ENCODE results near the gene TBPL2.

Gene TBPL2

DNA sequence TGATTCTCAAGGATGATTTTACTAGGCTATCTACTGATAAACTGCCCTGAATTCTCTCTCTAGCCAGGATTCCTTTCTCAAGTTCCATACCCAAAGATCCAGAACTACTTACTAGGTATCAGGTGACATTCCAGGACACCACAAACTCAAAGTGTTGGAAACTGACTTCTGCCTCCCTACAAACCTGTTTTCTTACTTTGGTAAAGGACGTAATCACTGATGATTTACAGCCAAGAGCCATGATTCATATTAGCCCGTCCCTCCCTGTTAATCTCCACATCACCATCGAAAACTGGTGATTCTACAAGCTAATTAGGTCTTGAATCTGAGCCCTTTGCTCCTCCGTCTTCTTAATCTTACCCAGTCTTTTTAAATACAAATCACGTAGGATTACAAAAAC, 27.7 kb downstream of the TBPL2 start:
- TF ChIP-seq, protein P1, sequence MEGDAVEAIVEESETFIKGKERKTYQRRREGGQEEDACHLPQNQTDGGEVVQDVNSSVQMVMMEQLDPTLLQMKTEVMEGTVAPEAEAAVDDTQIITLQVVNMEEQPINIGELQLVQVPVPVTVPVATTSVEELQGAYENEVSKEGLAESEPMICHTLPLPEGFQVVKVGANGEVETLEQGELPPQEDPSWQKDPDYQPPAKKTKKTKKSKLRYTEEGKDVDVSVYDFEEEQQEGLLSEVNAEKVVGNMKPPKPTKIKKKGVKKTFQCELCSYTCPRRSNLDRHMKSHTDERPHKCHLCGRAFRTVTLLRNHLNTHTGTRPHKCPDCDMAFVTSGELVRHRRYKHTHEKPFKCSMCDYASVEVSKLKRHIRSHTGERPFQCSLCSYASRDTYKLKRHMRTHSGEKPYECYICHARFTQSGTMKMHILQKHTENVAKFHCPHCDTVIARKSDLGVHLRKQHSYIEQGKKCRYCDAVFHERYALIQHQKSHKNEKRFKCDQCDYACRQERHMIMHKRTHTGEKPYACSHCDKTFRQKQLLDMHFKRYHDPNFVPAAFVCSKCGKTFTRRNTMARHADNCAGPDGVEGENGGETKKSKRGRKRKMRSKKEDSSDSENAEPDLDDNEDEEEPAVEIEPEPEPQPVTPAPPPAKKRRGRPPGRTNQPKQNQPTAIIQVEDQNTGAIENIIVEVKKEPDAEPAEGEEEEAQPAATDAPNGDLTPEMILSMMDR (IDR thresholded peaks at IDR 0.05): no peak

DNA sequence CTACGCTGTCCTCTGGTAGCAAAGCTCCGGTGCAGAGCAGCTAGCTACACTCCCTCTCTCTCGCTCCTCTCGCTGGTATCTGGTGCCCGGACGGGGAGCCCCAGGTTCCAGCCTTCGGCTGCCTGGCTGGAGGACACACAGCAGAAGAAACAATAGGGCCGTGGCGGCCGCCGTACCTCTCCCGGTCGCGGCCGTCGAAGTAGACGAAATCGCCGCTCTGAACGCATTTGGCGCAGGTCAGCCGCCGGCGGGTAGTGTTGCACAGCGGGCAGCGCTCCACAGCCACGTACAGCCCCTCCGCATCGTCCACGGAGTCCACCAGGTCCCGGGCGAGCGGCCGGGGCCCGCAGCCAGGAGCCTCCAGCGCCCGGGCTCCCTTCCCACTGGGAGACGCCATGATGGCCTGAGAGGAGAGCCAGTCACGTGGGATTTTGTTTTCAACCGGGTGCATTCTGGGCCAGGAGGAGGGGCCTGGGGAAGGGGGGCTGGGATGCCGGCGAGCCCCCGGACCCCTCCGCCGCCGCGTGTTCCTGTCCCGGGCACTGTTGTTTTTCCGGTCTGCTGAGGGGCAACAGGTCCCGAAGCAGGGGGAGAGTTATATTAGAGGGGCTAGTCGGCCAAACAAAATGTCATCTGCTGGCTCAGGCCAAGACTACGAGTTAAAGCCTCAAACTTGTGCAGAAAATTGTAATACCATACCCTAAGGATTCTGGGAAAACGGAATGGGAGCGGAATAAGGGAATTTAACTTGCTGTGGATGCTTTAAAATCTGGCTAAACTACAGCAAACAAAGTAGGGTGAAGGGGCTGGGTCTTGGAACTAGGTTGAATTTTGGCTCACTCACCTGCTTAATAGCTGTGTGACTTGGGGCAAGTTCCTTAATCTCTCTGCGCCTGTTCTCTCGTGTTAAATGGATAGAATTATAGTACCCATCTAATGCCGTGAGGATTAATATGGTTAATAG, 28.7 kb downstream of the TBPL2 start, which contains the start of gene ATG14:
Gene ATG14, minus strand, starts transcription at position 405 of the 964 bp plus-strand sequence. Its CDS starts 8 bp downstream, at position 397.
- TF ChIP-seq, protein P1 (IDR thresholded peaks at IDR 0.05): no peak

DNA sequence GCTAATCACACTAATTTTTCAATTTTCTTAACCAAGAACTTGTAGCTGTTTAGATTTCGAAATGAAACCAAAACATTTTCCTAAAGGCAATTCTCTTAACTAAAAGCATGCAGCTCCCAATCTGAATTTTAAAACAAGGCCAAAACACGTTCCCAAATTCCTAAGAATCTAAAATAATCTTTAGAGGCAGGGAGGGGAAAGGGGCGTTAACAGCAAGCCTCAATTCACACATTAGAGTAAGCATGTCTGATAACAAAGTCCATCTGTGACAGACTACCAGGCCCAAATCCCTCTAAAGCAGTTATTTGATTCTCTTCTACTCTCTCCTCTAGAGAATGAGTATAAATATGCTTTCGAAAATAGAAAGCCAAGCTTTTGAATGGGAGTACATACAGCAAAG, 29.5 kb downstream of the TBPL2 start:
- TF ChIP-seq, protein P1 (IDR thresholded peaks at IDR 0.05): no peak

DNA sequence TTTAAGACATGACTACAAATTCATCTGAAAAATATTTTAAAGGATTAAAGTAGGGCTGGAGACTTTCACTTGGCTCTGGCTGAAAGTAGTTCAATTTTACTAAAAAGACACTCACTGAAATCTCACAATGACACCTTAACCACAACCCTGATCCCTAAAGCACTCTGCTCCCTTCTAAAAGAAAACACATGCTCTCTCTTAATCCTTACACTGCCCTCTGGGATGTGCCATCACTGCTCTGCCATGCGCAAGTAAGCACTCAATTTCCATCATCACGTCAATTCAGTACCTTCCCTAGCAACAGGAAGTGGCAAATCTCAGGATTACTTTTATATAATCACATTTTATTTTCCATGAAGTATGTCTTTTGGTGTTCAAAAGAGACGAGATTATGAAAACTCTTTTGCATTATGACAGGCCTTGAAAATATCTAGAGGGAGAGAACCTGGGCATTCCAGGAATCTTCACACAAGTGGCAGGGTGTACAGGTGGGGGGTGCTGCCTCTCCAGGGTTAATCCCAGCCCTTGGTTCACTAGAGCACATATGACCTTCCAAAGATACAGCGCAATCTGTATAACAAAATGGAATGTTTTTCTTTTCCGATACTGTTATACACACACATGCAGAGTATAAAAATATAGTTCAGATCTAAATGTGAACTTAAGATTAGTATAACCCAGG, 36.1 kb downstream of the TBPL2 start:
- TF ChIP-seq, protein P1 (IDR thresholded peaks at IDR 0.05): no peak

DNA sequence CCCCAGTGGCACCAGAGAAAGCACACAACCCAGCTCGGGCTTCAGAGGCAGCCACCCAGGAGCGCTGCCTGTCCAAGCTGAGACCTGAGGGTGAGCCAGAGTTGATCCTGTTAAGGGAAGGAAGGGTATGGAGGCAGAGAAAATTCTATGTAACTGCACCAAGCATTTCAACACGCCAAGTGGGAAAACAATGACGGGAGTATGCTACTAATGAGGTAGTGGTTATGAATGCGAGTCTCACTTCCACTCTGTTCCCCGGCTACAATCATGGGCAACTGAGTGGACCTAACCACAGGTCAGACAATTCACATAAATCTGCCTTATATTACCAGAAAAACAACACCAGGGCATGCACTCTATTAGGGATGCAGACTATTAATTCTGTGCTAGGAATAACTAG, 38.7 kb downstream of the TBPL2 start:
- TF ChIP-seq, protein P1 (IDR thresholded peaks at IDR 0.05): no peak

DNA sequence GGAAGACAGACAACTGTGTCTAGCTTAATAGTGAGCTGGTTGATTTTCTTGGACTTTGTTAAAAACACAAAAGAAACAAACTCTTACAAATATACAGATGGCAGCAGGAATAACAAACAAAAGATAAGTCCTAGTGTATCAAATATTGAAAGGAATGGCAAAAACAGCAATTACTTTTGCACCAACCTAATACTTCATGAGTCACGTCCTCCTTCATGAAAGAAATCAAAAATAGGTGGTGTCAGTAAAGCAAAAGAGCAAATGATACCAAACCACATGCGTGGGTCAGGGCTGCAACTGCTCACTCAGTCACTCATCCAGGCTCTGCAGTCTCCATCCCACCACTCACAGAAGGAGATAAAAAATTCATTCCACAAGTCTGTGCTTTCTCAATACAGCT, 40.6 kb downstream of the TBPL2 start:
- TF ChIP-seq, protein P1 (IDR thresholded peaks at IDR 0.05): no peak

DNA sequence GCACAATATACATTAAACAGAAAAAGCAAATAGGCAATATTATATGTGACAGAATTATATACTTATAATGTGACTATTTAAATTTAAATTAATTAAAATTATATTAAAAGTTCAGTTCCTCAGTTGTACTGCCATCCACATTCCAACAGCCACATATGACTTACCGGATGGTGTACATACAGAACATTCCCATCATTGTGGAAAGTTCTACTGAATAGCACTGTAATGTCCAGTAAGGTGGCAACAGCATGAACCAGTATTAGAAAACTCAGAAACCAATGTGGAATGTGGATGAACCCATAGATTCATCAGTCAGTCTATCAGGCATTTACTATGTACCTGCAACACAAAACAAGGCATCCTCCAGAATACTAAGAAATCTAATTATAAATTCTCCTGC, 41.2 kb downstream of the TBPL2 start:
- TF ChIP-seq, protein P1 (IDR thresholded peaks at IDR 0.05): no peak
